RWPE1 (cell line): ENCODE results near the gene DCD.

Experiments
- CTCF ChIA-PET: fragments of 350-600 bp; sonication (Branson Sonifier 250); formaldehyde crosslinking; extraction: SDS; loops from one replicate; lab custom pipeline; 2021; lab: Yijun Ruan, JAX
- POLR2A ChIA-PET: fragments of 400-600 bp; formaldehyde crosslinking; extraction: SDS; loops from one replicate; lab custom pipeline; 2020; ENCODE audit warnings: antibody characterized with exemption; ENCODE audit not compliant: low non-redundant PET; lab: Yijun Ruan, JAX
- DNase-seq: peaks from one replicate; pipeline ENCODE4 v3.0.0; 2012; ENCODE audit warnings: low spot score
- H3K27ac ChIP-seq: fragments of 450-650 bp; 2 replicates; pipeline ENCODE4 v1.5.1; 2017
- CTCF ChIP-seq: fragments of 450-650 bp; conservative IDR thresholded peaks from 2 replicates; pipeline ENCODE4 v1.5.1; 2017; ENCODE audit warnings: low read depth, mild to moderate bottlenecking

The DCD gene

GRCh38 chr12:54598970-54599369, 49.2 kb downstream of the DCD start:
- H3K27ac ChIP-seq, result no peak overlapping the region
- CTCF ChIA-PET, result interaction anchor here (0.9 kb wide), 1 partner anchor 20 kb away, joined by 3 read pairs; no protein-coding TSS in a partner anchor
- POLR2A ChIA-PET, result no interaction called here
- no peak for TF ChIP-seq CTCF
- DNase-seq, result no peak

DNA sequence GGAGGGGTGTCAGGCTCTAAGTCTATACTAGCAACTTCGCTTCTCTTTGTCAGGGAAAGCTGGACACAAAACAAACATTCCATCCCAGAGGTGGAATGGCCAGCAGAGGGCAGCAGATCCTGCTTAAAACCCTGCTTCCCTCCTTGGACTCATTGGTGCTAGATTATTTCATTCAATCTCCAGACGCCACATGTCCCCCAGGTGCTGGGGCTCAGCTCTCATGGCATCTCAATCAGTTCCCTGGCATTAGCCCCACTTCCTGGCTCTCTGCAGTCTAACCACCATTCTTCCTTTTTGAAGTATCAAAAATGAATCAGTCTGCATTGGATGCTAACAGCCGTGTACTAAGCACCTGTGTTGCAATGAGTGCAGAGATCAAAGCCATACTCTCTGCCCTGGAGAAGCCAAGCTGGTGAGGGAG, 51.6 kb downstream of the DCD start:
- ChIA-PET POLR2A (no interaction called here), CTCF (interaction anchor here (0.6 to 1.6 kb wide), 17 partner anchors 9 to 477 kb away, joined by 3 to 8 read pairs (median 3); partner anchors contain the start of gene LACRT)
- TF ChIP-seq CTCF, result peak; percentile 87
- DNase-seq, result peak; percentile 56
- H3K27ac ChIP-seq, result no peak overlapping the region

GRCh38 chr12:54595471-54595870, 52.7 kb downstream of the DCD start:
- ChIA-PET CTCF (interaction anchor here (0.5 to 1.6 kb wide), 10 partner anchors 15 to 1123 kb away, joined by 3 to 8 read pairs (median 3); partner anchors contain the start of gene LACRT), POLR2A (no interaction called here)
- no peak overlapping the region for H3K27ac ChIP-seq
- TF ChIP-seq CTCF, result no peak
- no peak for DNase-seq
